H9 (cell line): ENCODE results near the gene RBM7. TPM values are rescaled to one million over a fixed set of nuclear protein-coding genes. Genes with fewer than 3 reads are reported as not detected.

Source experiments
- DNase-seq: peaks from one replicate; pipeline ENCODE4 v3.0.0-alpha.2; 2017
- H2AFZ ChIP-seq: one replicate; pipeline ENCODE4 v1.6.1; 2013; ENCODE audit warnings: mild to moderate bottlenecking, low read length, control low read depth, moderate library complexity
- H2AK5ac ChIP-seq: 2 replicates; pipeline ENCODE4 v1.6.1; 2013; ENCODE audit warnings: low read length, control low read depth, mixed read lengths; ENCODE audit not compliant: insufficient read length
- H2BK120ac ChIP-seq: one replicate; pipeline ENCODE4 v1.6.1; 2013; ENCODE audit warnings: low read depth, mild to moderate bottlenecking, low read length, control low read depth, inconsistent platforms; ENCODE audit not compliant: poor library complexity, severe bottlenecking
- H2BK12ac ChIP-seq: 2 replicates; pipeline ENCODE4 v1.6.1; 2013; ENCODE audit warnings: low read length, control low read depth, mixed read lengths, low read depth; ENCODE audit not compliant: insufficient read length
- H2BK15ac ChIP-seq: 2 replicates; pipeline ENCODE4 v1.6.1; 2013; ENCODE audit warnings: low read depth, low read length, control low read depth
- H2BK20ac ChIP-seq: one replicate; pipeline ENCODE4 v1.6.1; 2013; ENCODE audit warnings: low read depth, mild to moderate bottlenecking, low read length, control low read depth, inconsistent platforms; ENCODE audit not compliant: poor library complexity, severe bottlenecking
- H2BK5ac ChIP-seq: 2 replicates; pipeline ENCODE4 v1.6.1; 2013; ENCODE audit warnings: low read length, control low read depth, mixed read lengths; ENCODE audit not compliant: insufficient read length
- H3K14ac ChIP-seq: 2 replicates; pipeline ENCODE4 v1.6.1; 2013; ENCODE audit warnings: low read length, control low read depth; ENCODE audit not compliant: insufficient read depth
- H3K18ac ChIP-seq: 2 replicates; pipeline ENCODE4 v1.6.1; 2013; ENCODE audit warnings: low read depth, mild to moderate bottlenecking, mixed read lengths, low read length, control low read depth; ENCODE audit not compliant: insufficient read length
- H3K23ac ChIP-seq: 2 replicates; pipeline ENCODE4 v1.6.1; 2013; ENCODE audit warnings: low read length, control low read depth, mixed read lengths, low read depth; ENCODE audit not compliant: insufficient read length
- H3K23me2 ChIP-seq: 2 replicates; pipeline ENCODE4 v1.6.1; 2013; ENCODE audit warnings: low read depth, mild to moderate bottlenecking, mixed read lengths, low read length, control low read depth; ENCODE audit not compliant: insufficient read length, poor library complexity, severe bottlenecking
- H3K27ac ChIP-seq: 2 replicates; pipeline ENCODE4 v1.5.1; 2013; ENCODE audit warnings: low read length, control low read depth, mixed read lengths, low read depth; ENCODE audit not compliant: insufficient read length
- H3K27me3 ChIP-seq: 2 replicates; pipeline ENCODE4 v1.6.1; 2013; ENCODE audit warnings: low read length, control low read depth, inconsistent platforms; ENCODE audit not compliant: insufficient read depth
- H3K4ac ChIP-seq: 2 replicates; pipeline ENCODE4 v1.6.1; 2013; ENCODE audit warnings: low read depth, mild to moderate bottlenecking, control low read depth, inconsistent platforms, low read length, moderate library complexity
- H3K4me1 ChIP-seq: 2 replicates; pipeline ENCODE4 v1.6.1; 2013; ENCODE audit warnings: low read length, control low read depth, inconsistent platforms; ENCODE audit not compliant: insufficient read depth
- H3K4me2 ChIP-seq: 2 replicates; pipeline ENCODE4 v1.6.1; 2013; ENCODE audit warnings: low read length, control low read depth, mixed read lengths; ENCODE audit not compliant: insufficient read length, insufficient read depth
- H3K56ac ChIP-seq: 2 replicates; pipeline ENCODE4 v1.6.1; 2013; ENCODE audit warnings: low read depth, mild to moderate bottlenecking, mixed read lengths, low read length, control low read depth; ENCODE audit not compliant: insufficient read length
- H3K79me1 ChIP-seq: 2 replicates; pipeline ENCODE4 v1.6.1; 2013; ENCODE audit warnings: low read depth, mild to moderate bottlenecking, moderate library complexity, low read length, control low read depth, inconsistent platforms; ENCODE audit not compliant: insufficient read depth, poor library complexity, severe bottlenecking
- H3K79me2 ChIP-seq: 2 replicates; pipeline ENCODE4 v1.6.1; 2013; ENCODE audit warnings: low read length, control low read depth, inconsistent platforms; ENCODE audit not compliant: insufficient read depth
- H3K9ac ChIP-seq: 2 replicates; pipeline ENCODE4 v1.6.1; 2013; ENCODE audit warnings: low read length, control low read depth, mixed read lengths; ENCODE audit not compliant: insufficient read length; ENCODE audit errors: extremely low read depth
- H3K9me3 ChIP-seq: one replicate; pipeline ENCODE4 v1.6.1; 2013; ENCODE audit warnings: low read depth, low read length, inconsistent platforms; ENCODE audit not compliant: control insufficient read depth
- H3T11ph ChIP-seq: one replicate; pipeline ENCODE4 v1.6.1; 2013; ENCODE audit warnings: mild to moderate bottlenecking, low read length, control low read depth, inconsistent platforms
- H4K20me1 ChIP-seq: one replicate; pipeline ENCODE4 v1.6.1; 2013; ENCODE audit not compliant: control insufficient read depth, insufficient read length, insufficient read depth
- H4K5ac ChIP-seq: 2 replicates; pipeline ENCODE4 v1.6.1; 2013; ENCODE audit warnings: low read depth, mild to moderate bottlenecking, mixed read lengths, low read length, control low read depth; ENCODE audit not compliant: insufficient read length
- H4K8ac ChIP-seq: replicated peaks from 2 replicates; pipeline ENCODE4 v1.6.1; 2013; ENCODE audit warnings: low read length, control low read depth, mixed read lengths, low read depth; ENCODE audit not compliant: insufficient read length
- H4K91ac ChIP-seq: 2 replicates; pipeline ENCODE4 v1.6.1; 2013; ENCODE audit warnings: low read depth, mild to moderate bottlenecking, moderate library complexity, mixed read lengths, low read length, control low read depth; ENCODE audit not compliant: insufficient read length
- H3K27ac Mint-ChIP-seq, 3 experiments: 2 replicates in 2 of 3; 3 replicates in 1 of 3; pipeline ENCODE4 v1.8.0; 2020 to 2021; ENCODE audit warnings: mixed read lengths in 3 of 3, mild to moderate bottlenecking in 1 of 3, moderate library complexity in 1 of 3
- H3K27me3 Mint-ChIP-seq: 2 replicates; pipeline ENCODE4 v1.8.0; 2021; ENCODE audit warnings: low read depth, mild to moderate bottlenecking, moderate library complexity, mixed read lengths
- H3K36me3 Mint-ChIP-seq, 3 experiments: 2 replicates in 2 of 3; 3 replicates in 1 of 3; pipeline ENCODE4 v1.8.0; 2020 to 2021; ENCODE audit warnings: low read depth in 3 of 3, mixed read lengths in 3 of 3; ENCODE audit not compliant: insufficient read depth in 1 of 3
- H3K4me1 Mint-ChIP-seq, 2 experiments: 2 replicates each; pipeline ENCODE4 v1.8.0; 2020; ENCODE audit warnings: mixed read lengths in 2 of 2
- H3K4me3 Mint-ChIP-seq, 2 experiments: 2 replicates in 1 of 2; 3 replicates in 1 of 2; pipeline ENCODE4 v1.8.0; 2020 to 2021; ENCODE audit warnings: mild to moderate bottlenecking in 2 of 2, mixed read lengths in 2 of 2, moderate library complexity in 1 of 2
- H3K9me3 Mint-ChIP-seq, 2 experiments: 2 replicates in 1 of 2; 3 replicates in 1 of 2; pipeline ENCODE4 v1.8.0; 2020; ENCODE audit warnings: mild to moderate bottlenecking in 2 of 2, mixed read lengths in 2 of 2, moderate library complexity in 1 of 2
- WGBS: extraction: QIAGEN DNeasy Blood & Tissue Kit; methylation state at CpG from one replicate; pipeline ENCODE4 v1.1.7; 2013; ENCODE audit warnings: missing lambda C conversion rate, low lambda C conversion rate, mixed read lengths; ENCODE audit not compliant: insufficient read length; ENCODE audit errors: extremely low coverage; 5-methylcytosine and 5-hydroxymethylcytosine counted together
- total RNA-seq: library from RNA; stranded (reverse); gene quantifications from 2 replicates; pipeline ENCODE4 v1.2.1, GENCODE V29; 2021
- TF ChIP-seq, protein P1 (sequence below): fragments of 200-600 bp; sonication (generic); conservative IDR thresholded peaks from 3 replicates; pipeline ENCODE4 v1.8.0; 2021; ENCODE audit warnings: antibody characterized with exemption, mild to moderate bottlenecking

The RBM7 gene
- total RNA-seq, 1 experiment from 2014 or later: 56.4 TPM

DNA sequence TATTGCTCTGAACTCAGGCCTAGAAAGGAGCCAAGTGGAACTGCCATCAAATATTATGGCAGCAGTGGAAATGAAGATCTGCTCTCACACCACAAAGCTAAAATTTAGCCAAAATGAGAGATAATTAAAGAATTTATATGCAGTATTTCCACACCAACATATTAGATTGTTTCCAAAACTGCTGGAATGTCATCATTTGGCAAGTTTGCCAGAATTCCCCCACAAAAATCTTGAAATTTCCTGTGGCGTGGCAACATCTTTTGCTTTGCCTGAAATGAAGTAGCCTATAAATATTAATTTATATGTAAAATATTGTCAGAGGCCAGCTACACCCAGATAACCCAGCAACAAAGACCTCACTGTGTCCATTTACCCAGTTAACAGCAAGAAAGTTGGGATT, 13.9 kb upstream of the RBM7 start:
- H3T11ph ChIP-seq: no peak overlapping the region
- no peak overlapping the region for H2BK15ac ChIP-seq
- no peak overlapping the region for H3K27ac Mint-ChIP-seq
- H3K4me1 Mint-ChIP-seq: no peaks in the 10 kb centered on the region
- no peaks in the 10 kb centered on the region for H3K79me2 ChIP-seq
- no peaks in the 10 kb centered on the region for H3K4me1 ChIP-seq
- peaks cover 0 to 9% (median 5%) of the 10 kb centered on the region in 3 experiments; a peak in 2 of 7 replicates for H3K36me3 Mint-ChIP-seq
- no peak overlapping the region for H4K91ac ChIP-seq
- H2AFZ ChIP-seq: no peak overlapping the region
- H3K27me3 Mint-ChIP-seq: no peaks in the 10 kb centered on the region
- H2AK5ac ChIP-seq: no peak overlapping the region
- H3K23me2 ChIP-seq: no peaks in the 10 kb centered on the region
- no peak overlapping the region for H3K4ac ChIP-seq
- no peaks in the 10 kb centered on the region for H3K27me3 ChIP-seq
- H4K20me1 ChIP-seq: no peaks in the 10 kb centered on the region
- no peak overlapping the region for H3K14ac ChIP-seq
- no peak overlapping the region for H3K9ac ChIP-seq
- peaks cover 8 to 9% of the 10 kb centered on the region in 2 experiments; a peak in 3 of 5 replicates for H3K9me3 Mint-ChIP-seq
- H3K23ac ChIP-seq: no peak overlapping the region
- no peak overlapping the region for H2BK5ac ChIP-seq
- no peak overlapping the region for H2BK20ac ChIP-seq
- H2BK12ac ChIP-seq: no peak overlapping the region
- no peak overlapping the region for H2BK120ac ChIP-seq
- H4K5ac ChIP-seq: no peak overlapping the region
- no peak overlapping the region for H3K27ac ChIP-seq
- no peaks in the 10 kb centered on the region for H3K79me1 ChIP-seq
- no peak overlapping the region for H3K4me2 ChIP-seq
- H3K18ac ChIP-seq: no peak overlapping the region
- DNase-seq: no peak
- H3K56ac ChIP-seq: no peak overlapping the region
- TF ChIP-seq, protein P1, sequence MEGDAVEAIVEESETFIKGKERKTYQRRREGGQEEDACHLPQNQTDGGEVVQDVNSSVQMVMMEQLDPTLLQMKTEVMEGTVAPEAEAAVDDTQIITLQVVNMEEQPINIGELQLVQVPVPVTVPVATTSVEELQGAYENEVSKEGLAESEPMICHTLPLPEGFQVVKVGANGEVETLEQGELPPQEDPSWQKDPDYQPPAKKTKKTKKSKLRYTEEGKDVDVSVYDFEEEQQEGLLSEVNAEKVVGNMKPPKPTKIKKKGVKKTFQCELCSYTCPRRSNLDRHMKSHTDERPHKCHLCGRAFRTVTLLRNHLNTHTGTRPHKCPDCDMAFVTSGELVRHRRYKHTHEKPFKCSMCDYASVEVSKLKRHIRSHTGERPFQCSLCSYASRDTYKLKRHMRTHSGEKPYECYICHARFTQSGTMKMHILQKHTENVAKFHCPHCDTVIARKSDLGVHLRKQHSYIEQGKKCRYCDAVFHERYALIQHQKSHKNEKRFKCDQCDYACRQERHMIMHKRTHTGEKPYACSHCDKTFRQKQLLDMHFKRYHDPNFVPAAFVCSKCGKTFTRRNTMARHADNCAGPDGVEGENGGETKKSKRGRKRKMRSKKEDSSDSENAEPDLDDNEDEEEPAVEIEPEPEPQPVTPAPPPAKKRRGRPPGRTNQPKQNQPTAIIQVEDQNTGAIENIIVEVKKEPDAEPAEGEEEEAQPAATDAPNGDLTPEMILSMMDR: no peak
- H4K8ac ChIP-seq: no peak overlapping the region
- H3K9me3 ChIP-seq: no peaks in the 10 kb centered on the region
- no peak overlapping the region for H3K4me3 Mint-ChIP-seq
- WGBS: no CpG with 5 or more reads among the region's 1 CpG
